ENCODE results near the gene PLEKHH3.

Gene PLEKHH3

GRCh38 chr17:42684929-42685556 is 8.2 kb upstream of the PLEKHH3 start:
- FAIRE-seq, result no peak

GRCh38 chr17:42683407-42684034 is 6.7 kb upstream of the PLEKHH3 start:
- FAIRE-seq, result no peak

DNA sequence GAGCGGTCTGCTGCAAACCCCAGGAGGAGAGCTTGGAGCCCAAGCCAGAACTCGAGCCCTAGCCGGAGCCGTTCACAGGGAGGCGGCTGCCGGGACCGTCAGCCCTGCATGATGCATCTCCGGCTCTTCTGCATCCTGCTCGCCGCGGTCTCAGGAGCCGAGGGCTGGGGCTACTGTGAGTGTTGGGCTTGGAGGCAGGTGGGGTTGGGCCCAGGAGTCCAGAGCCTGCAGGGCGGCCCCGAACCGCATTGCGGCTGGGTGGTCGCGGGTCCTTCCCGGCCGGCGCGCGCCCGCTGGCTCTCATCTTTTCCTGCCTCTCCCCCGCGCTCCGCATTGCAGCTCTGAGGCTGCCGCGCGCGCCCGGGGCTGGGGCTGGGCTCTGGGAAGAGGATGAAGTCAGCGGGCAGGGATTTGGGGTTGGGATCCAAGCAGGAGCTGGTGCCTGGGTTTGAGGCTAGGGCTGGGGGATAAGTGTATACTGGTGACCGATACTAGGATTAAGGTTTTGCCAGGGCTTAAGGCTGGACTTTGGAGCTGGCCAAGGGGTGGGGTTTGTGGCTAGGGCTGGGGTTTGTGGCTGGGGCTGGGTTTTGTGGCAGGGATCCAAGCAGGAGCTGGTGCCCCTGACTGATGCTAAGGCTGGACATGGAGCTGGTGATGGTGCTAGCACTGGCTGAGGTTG is 6.1 kb upstream of the PLEKHH3 start:
- no peak for FAIRE-seq

DNA sequence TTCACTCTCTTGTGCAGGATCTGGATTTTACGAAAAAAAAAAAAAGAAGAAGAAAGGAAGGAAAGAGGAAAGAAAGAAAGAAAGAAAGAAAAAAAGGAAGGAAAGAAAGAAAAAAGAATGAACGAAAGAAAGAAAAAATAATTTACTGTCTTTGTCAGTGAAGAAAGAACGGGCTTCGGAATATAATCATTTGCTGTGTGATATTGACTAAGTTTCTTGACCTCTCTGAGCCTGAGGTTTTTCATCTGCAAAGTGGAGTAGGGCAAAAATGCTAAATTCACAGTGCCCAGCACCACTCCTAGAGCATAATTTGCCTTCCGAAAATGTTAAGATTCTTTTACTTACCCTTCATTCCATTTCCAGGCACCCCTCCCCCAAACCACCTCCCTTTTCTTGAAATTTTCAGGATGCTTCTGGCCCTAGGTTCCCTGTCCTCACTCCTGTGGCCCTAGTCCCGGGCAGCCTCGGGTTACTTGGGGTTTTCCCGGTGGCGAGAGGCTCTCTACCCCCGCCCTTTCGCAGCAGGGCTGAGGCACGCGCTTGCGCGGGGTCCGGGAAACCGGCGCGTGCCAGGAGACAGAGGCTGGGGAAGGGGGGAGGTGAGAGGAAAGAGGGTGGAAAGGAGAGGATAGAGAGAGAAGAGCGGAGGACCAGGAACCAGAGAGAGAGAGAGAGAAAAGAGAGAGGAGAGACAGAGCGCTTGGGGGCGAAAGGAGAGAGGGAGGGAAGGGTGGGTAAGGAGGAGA is 5.4 kb upstream of the PLEKHH3 start, which contains the start of gene CNTNAP1:
CNTNAP1 (plus strand) TSS at position 556 of the 746 bp plus-strand sequence. CDS start 299 bp downstream, outside the sequence.
- FAIRE-seq, result no peak

DNA sequence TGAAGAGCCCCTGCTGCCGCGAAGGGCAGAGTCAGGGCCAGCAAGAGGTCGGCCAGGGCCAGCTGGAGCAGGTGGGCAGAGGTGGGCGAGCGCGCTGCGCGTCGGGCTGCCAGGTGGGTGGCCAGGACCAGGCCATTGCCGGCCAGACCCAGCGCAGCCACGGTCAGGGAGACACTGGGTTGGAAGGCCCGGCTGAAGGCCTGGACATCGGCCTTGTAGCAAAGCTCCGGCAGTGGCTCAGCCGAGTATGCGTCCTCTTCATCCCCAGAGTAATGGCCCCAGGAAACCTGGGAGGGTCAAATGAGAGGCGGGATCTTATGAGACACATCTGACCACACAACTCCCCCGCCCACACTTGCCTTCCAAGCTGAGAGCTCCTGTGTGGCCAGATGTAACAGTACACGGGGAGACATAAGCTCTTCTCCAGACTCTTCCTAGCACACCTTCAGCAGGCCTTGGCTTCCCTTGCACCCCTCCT is 3.6 kb upstream of the PLEKHH3 start:
- FAIRE-seq, result no peak

DNA sequence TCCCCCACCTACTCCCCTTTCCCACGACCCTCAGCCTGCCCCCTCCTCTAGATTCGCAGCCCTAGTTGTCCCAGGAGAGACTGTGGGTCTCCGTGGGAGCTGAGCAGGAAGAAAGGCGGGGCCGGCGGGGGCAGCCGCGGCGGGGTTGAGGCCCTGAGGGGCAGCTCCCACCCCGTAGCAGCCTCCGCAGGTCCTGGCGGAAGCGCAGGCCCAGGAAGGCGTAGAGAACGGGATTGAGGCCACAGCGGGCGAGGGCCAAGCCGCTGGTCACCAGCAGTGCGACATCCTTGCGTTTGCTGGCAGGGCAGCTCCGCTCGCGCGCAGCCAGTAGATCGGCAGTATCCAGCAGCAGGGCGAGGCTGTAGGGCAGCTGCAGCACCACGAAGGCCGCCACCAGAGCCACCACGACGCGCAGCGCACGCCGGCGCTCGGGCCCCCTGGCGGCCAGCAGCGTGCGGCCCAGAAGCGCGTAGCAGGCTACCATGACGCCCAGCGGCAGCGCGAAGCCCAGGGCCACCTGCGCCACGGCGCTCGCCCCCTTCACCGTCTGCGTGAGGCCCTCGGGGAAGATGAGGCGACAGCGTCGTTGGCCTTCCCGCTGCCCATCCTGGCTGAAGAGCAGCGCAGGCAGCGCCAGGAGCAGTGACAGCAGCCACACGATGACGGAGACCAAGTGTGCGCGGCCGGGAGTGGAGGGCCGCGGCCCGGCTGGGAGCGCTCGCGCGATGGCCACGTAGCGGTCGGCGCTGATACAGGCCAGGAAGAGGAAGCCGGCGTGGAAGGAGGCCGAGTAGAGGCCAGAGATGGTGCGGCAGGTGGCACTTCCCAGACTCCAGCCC is 2.9 kb upstream of the PLEKHH3 start:
- FAIRE-seq, result no peak

- no peak for FAIRE-seq
Measured at GRCh38 chr17:42678951-42679491, 2.2 kb upstream of the PLEKHH3 start.

- FAIRE-seq, result no peak
Measured at GRCh38 chr17:42677921-42678781, 1.4 kb upstream of the PLEKHH3 start.

DNA sequence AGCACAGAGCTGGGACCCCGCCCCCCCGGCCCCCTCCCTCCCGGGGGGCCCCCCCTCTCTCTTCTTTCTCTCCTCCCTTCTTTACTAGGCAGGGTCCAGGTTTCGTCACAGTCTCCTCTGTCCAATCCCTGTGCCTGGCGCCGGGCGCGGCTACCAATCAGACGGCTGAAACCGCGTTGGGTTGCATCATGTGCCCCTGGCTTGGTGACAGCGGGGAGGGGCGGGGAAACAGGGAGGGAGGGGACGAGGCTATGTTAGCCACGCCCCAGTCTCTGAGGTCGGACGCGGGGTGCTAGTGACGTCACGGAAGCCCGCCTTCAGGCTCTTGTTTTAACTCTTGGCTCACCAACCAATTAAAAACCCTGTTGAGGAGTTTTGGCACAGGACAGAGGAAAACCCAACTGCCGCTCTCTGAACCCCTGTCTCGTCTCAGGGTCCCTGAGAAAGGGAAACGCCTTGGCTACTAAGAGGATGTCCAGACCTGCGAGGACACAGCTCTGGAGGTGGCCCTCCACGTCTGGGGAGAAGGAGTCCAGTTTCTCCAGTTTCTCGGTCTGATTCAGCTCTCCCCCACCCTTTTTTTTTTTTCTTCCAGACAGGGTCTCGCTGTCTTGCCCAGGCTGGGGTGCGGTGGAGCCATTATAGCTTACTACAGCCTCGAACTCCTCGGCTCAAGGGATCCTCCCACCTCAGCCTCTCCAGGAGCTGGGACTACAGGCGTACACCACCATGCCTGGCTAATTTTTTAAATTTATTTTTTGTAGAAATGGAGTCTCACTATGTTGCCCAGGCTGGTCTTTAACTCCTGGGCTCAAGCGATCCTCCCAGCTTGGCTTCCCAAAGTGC is 441 bp upstream of the PLEKHH3 start:
- peak; percentile 87 for FAIRE-seq

DNA sequence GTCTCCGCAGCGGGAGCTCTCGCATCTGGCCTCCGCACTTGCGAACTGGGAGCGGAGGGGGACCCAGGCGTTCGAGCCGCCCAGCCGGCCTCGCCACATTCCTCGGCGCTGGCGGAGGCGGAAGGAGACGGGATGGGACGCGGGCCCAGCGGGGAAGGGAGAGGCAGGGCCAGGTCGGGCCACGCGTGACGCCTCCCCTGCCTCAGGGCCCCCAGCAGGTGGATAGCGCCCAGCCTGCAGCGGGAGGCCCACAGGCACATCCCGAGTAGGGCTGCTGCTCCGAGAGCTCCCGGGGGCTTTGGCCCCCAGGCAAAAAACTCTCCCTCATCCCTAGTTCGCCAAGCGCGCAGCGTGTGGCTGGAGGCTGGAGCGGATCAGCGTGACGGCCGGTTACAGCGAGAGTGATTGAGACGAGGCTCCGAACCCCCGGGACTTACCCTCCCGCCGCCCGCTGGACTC is 800 bp downstream of the PLEKHH3 start:
- no peak for FAIRE-seq

- no peak for FAIRE-seq
Measured at GRCh38 chr17:42675348-42675964, 1.3 kb downstream of the PLEKHH3 start.

GRCh38 chr17:42674755-42675347 is 1.9 kb downstream of the PLEKHH3 start:
- FAIRE-seq, result no peak

DNA sequence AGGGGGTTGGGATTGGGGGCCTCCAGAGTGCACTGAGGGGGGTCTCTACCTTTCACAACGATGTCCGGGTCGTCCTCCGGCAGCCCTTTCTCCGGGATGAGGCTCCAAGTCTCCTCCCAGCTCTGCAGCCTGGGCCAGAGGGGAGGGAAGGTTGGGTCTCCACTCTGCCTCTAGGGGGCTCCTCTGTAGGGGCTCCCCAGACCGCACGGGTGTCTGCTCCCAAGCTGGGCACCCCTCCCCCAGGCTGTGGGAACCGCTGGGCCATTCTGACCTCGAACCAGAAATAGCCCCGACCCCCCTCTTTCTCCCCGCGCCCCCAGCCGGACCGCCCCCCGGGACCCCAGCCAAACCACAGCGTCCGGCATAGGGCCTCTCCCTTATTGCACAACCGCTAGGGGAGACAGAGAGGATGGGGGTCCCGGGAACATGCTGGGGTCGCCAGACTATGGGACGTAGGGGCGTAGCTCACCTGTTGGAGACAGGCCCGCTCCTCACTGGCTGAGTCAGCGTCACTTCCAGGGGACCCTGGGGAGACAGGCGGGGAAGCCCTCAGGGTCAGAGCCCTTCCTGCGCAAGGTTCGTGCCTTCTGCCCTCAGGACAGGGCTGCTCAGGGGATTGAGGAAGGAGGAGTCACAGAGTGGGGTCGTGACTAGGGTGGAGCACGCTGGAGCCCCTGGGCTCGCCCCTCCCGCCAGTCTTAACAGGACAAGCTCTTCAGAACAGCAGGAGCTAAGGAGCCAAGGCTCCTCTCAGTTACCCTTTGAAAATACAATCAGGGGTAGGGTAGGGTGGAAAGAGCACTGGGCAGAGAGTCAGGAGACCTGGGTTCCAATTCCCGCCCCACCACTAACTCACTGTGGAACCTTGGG is 2.7 kb downstream of the PLEKHH3 start:
- no peak for FAIRE-seq

- no peak for FAIRE-seq
Measured at GRCh38 chr17:42673266-42673884, 3.4 kb downstream of the PLEKHH3 start.

- no peak for FAIRE-seq
Measured at GRCh38 chr17:42672038-42672437, 4.8 kb downstream of the PLEKHH3 start.

DNA sequence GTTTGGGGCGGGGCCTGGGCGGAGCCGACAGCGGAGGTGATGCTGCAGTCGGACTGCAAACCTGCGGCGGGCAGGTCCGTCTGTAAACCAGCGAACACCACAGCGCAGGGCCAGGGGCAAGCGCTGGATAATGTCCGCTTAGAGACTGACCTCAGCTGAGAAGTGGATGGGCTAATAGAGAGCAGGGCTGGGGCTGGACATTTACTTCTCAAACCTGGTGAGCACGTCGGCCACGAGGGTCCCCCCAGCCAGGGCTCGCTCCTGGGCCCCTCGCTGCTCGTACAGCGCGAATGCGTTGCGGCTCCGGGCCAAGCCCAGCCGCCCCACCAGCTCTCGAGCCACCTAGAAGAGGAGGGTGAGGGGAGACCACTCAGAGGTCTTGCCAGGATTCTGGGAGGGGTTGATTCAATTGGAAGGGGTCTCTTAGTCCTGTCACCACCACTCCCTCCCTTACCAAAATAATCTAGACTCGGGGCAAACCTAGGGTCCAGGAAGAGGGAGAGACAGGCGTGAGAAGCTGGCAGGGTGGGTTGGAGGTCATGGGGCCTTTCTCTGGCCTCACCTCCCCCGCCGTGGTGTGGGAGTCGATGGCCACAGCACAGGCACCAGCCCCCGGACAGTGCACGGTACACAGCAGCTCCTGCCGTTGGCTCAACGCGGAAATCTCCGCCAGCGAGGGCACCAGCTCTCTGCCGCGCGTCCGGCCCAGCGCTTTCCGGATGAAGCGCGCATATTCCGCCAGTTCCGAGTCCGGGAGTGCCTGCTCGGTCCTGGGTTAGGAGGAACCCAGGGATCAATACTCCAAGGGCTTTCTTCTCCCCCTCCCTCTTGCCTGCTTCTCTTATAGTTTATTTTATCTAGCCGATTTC is 5.8 kb downstream of the PLEKHH3 start:
- FAIRE-seq, result no peak

Measured in islet of Langerhans (tissue), 1 donor.